ENCODE results near the gene HENMT1.
A peak's percentile ranks its signal among the peaks of the same experiment; 100 is the strongest.
"Not testable (repeated sequence)": the region's sequence is repeated elsewhere in the genome, so short reads cannot be mapped to it uniquely, and the experiment has no call there.

The HENMT1 gene

GRCh38 chr1:108661030-108661609 lies at the start of gene HENMT1:
TSS of gene HENMT1 (minus strand) at chr1:108661093. CDS start at chr1:108659884, 1,209 bp downstream.
- peak; percentile 55 for DNase-seq

DNA sequence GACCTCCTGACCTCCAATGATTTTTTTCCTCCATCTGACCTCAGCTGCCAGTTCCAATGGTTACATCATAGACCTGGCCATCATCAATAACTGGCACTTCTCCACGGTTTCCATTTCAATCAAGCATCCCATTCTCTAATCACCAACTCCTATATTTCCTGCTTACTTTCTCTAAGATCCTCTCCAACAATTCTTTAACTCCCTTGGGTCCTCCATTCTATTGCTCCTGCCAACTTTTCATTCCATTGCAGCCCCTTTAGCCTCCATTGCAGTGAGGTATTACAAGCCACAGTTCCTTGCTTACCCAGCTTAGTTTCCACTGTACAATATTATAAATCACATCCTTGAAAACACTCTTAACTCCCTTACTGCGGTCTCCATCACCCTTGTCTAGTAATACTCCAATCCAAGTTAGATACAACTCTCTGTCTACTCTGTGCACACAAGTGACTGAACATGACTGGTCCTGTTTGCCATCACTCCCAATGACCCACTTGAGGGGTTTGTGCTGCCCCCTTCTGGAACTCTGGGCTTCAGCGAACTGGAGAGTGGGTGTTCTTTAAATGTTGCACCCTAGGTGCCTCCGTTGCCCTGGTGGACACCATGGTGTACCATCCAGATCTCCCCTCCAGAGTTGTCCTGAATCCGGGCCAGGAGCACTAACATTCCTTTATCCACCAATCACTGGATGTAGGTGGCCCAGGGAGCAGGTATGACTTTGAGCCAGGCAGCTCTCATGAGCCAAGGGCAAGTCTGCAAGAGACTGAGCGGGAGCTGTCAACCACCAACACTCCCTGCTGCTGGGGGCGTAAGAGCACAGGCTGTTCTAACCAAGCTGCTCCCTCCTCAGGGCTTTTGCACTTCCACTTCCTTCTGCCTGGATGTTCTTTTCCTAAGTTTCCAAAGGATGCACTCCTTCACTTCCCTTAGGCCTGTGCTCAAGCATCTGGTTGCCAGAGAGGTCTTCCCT lies 48.1 kb upstream of the HENMT1 start:
- peak; percentile 14 for DNase-seq

DNA sequence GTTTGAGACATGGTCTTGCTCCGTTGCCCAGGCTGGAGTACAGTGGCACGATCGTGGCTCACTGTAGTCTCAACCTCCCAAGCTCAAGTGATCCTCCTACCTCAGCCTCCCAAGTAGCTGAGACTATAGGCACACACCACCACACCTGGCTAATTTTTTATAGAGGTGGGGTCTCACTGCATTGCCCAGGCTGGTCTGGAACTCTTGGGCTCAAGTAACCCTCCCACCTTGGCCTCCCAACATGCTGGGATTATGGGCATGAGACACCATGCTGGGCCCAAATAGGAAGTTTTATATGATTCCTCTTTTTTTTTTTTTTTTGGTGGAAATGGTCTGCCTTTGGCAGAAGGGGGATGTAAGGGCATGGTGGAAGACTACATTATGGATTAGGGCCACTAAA lies 45.8 kb upstream of the HENMT1 start:
- DNase-seq: no peak

DNA sequence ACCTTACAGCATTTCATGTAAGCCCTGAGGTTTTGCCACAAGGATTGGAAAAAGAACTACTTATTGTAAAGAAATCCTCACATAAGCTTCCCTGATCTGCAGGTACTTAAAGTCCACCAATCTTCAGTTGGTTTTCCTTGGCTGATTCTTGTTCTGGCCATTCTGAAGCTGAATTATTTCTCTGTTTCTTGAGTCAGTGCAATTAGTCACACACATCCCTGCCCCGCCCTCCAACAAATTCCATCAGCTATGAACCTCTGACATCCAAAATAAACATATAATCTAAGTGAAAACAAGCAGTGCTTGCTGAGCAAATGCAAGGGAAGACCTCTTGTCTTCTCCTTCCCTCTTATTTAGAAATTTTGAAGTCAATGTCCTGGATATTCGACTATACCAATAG lies 43.6 kb upstream of the HENMT1 start:
- DNase-seq: no peak

DNA sequence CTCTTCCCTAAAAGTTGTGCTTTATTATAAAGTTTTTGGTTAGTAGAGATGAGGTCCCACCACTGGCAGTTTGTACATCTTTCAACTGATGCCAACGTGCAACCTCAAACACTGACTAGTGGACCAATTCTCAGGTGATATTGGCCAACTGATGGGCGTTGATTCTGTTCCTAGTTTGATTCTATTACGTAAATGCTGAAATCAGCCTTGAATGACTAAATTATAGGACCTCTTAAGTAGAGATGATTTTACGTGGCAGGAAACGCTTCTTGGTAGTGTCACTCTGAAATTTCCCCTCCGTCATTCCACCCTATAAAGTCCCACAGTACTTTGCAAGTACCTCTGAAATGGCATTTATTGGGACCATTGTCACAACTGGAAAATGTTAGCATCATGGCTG lies 43.0 kb upstream of the HENMT1 start:
- DNase-seq: no peak

DNA sequence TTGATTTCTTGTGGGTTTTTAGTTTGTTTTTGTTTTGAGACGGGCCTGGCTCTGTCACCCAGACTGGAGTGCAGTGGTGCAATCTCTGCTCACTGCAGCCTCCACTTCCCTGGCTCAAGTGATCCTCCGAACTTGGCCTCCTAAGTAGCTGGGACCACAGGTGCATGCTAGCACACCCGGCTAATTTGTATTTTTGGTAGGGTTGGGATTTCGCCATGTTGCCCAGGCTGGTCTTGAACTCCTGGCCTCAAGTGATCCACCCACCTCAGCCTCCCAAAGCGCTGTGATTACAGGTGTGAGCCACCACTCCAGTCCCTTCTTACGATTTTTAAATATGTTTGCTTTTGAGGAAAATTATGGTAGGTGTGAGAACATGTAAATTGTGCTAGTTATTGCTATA lies 41.2 kb upstream of the HENMT1 start:
- DNase-seq: not testable (repeated sequence)

DNA sequence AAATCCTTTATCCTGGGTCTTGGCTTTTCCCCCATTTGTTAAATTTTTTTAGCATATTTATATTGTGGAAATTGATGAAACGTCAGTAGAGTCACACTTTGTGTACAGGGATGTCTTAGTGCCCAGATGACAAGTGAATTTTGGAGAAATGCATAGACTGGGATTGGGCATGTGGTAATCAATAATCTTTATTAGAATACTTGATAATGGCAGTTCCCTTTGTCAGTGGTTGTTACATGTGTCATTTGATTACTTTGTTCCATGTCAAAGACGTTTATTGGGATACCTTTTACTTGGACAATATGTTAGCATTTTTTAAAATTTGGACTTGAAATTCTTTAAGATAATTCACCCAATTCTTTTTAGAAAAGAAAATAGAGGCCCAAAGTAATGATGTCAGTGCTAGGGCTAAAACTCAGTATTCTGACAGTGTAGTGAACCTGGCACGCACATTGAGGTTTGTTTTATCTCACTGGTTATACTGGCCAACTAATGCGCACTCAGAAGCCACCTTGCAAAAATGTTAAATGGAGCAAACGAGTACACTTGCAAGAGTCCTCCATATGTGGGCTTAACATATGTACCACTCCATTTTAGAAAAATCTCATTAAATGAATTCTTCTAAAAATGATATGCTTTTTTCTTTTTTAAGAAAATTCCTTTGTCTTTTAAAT lies 40.4 kb upstream of the HENMT1 start:
- DNase-seq: no peak

GRCh38 chr1:108699375-108700332 lies 38.8 kb upstream of the HENMT1 start:
- no peak for DNase-seq

GRCh38 chr1:108695535-108695934 lies 34.6 kb upstream of the HENMT1 start:
- no peak for DNase-seq

DNA sequence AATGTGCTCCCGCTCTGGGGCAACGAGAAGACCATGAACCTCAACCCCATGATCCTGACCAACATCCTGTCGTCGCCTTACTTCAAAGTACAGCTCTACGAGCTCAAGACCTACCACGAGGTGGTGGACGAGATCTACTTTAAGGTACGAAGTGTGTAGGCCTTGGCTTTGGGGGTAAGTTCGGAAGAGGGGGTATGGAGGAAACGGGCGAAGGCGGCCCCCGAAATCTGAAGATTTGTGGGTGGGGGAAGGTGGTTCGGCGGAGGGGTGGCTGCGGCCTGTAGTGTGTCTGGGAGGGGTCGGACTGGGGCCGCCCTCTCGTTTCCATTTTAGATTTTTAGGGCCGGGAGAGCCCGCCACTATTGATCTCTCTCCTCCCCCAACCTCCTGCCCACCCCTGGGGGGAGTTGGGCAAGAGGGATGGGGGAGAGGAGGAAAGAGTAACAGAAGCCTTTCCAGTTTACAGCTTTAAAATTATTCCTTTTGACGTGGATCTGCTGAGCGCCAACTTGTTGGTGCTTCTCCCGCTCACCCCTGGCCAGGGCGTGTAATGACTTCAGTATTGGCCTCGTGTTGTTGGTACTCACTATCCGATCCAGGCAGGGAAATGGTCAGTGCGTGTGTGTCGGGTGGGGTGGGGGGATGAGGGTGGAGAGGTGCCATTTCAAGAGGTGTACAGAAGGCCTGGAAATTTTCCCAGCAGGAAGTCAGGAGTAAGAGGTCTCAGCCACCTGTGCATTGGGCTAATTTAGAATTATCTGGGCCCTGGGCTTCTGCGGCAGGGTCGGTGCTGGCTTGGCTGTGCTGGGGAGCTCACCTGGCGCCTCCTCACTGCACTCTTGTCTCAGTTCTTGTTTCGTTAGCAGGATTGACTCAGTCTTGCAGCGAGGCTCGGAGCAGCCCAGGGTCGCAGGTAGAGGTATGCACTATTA lies 32.1 kb upstream of the HENMT1 start:
- DNase-seq: peak; percentile 77

- peak; percentile 91 for DNase-seq
Observed at GRCh38 chr1:108691942-108692723, 31.2 kb upstream of the HENMT1 start, which contains the start of gene PRPF38B. TSS of gene PRPF38B (plus strand) at chr1:108692310. CDS start at chr1:108692592, 282 bp downstream.

DNA sequence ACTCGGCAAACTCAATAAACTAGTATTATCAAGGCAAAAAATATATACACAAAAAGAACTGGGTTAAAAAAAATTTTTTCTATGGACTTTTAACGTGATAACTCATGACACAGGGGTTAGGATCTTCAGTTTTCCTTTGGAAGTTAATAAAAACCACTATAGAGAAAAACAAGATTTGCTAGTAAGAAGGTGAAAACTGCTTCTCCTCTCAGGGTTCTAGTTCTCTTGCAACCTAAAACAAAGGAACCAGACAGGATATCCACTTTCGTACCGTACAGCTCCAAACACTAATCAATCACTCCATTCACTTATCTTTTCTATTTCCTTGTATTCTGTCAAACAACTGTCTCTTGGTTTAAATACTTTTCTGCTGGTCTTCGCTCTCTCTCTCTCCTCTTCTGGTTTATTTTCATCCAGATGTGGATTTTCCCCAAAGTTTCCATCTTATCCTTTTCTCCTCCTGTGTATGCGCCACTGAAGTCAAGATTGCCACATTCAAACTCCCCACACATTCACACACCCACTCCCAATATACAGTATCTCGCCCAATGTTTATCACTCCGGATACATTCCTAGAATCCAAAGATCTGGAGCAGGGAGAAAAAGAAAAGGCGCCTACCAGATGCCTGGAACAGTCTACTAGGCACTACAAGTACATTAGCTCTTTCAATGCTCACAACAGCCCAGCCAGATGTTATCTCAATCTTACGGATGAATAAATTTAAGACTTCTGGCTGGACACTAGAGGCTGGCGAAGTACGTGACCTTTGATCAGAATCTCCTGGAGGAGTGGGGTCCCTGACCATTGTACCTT lies 30.4 kb upstream of the HENMT1 start:
- no peak for DNase-seq

GRCh38 chr1:108686614-108687313 lies 25.9 kb upstream of the HENMT1 start:
- peak; percentile 4 for DNase-seq

GRCh38 chr1:108685529-108685928 lies 24.6 kb upstream of the HENMT1 start:
- DNase-seq: peak; percentile 69

GRCh38 chr1:108681701-108682100 lies 20.8 kb upstream of the HENMT1 start:
- DNase-seq: not testable (repeated sequence)

GRCh38 chr1:108679586-108680213 lies 18.8 kb upstream of the HENMT1 start:
- DNase-seq: no peak

GRCh38 chr1:108678706-108679105 lies 17.8 kb upstream of the HENMT1 start:
- DNase-seq: no peak

GRCh38 chr1:108671143-108671542 lies 10.2 kb upstream of the HENMT1 start:
- DNase-seq: no peak
